Keratinocyte (primary cell): ENCODE data around the gene SCAANT1. TPM values are rescaled to one million over a fixed set of nuclear protein-coding genes. Genes with fewer than 3 reads are reported as not detected.

ENCODE experiments used
- DNase-seq: peaks from one replicate; pipeline ENCODE4 v3.0.0-alpha.2; 2011; ENCODE audit warnings: low read depth, missing footprints, low spot score
- FAIRE-seq: peaks from 2 replicates; lab custom pipeline; 2011; peaks lifted over from hg19 to GRCh38; lab: Jason Lieb, UNC
- H2AFZ ChIP-seq: 2 replicates; pipeline ENCODE4 v1.6.0; 2012; ENCODE audit warnings: low read length, control low read depth, inconsistent platforms; ENCODE audit not compliant: control insufficient read depth
- H3K27ac ChIP-seq: 2 replicates; pipeline ENCODE4 v1.5.1; 2011; ENCODE audit warnings: low read length; ENCODE audit not compliant: control insufficient read depth, insufficient read depth
- H3K27me3 ChIP-seq: 3 replicates; pipeline ENCODE4 v1.6.0; 2011; ENCODE audit warnings: low read length; ENCODE audit not compliant: control insufficient read depth, insufficient read depth; ENCODE audit errors: extremely low read depth
- H3K36me3 ChIP-seq, 2 experiments: 2 replicates in 1 of 2; 3 replicates in 1 of 2; pipeline ENCODE4 v1.5.1; 2011; ENCODE audit warnings: low read length in 2 of 2, mild to moderate bottlenecking in 1 of 2; ENCODE audit not compliant: control insufficient read depth in 2 of 2, insufficient read depth in 2 of 2; ENCODE audit errors: extremely low read depth in 1 of 2
- H3K4me1 ChIP-seq: 3 replicates; pipeline ENCODE4 v1.5.1; 2011; ENCODE audit warnings: low read length; ENCODE audit not compliant: control insufficient read depth, insufficient read depth; ENCODE audit errors: extremely low read depth
- H3K4me2 ChIP-seq: 3 replicates; pipeline ENCODE4 v1.6.0; 2011; ENCODE audit warnings: low read depth, low read length; ENCODE audit not compliant: control insufficient read depth, insufficient read depth; ENCODE audit errors: extremely low read depth
- H3K4me3 ChIP-seq, 3 experiments: fragments of 200-600 bp in 1 of 3; sonication (generic) in 1 of 3; 2 replicates in 2 of 3; 3 replicates in 1 of 3; pipeline ENCODE4 v1.5.1; 2011 to 2016; ENCODE audit warnings: low read length in 3 of 3, mild to moderate bottlenecking in 3 of 3, control low read depth in 2 of 3, inconsistent platforms in 1 of 3, low read depth in 1 of 3, mixed read lengths in 1 of 3, mixed run types in 1 of 3, moderate library complexity in 1 of 3; ENCODE audit not compliant: control insufficient read depth in 2 of 3, insufficient read depth in 2 of 3; ENCODE audit errors: extremely low read depth in 1 of 3
- H3K79me2 ChIP-seq: 2 replicates; pipeline ENCODE4 v1.6.0; 2012; ENCODE audit warnings: low read length; ENCODE audit not compliant: control insufficient read depth, insufficient read depth
- H3K9ac ChIP-seq: 3 replicates; pipeline ENCODE4 v1.6.0; 2011; ENCODE audit warnings: low read length; ENCODE audit not compliant: control insufficient read depth, insufficient read depth; ENCODE audit errors: extremely low read depth
- H3K9me1 ChIP-seq: 3 replicates; pipeline ENCODE4 v1.6.0; 2011; ENCODE audit warnings: low read length; ENCODE audit not compliant: control insufficient read depth, insufficient read depth; ENCODE audit errors: extremely low read depth
- H3K9me3 ChIP-seq: 2 replicates; pipeline ENCODE4 v1.5.1; 2012; ENCODE audit warnings: low read depth, low read length; ENCODE audit not compliant: control insufficient read depth
- H4K20me1 ChIP-seq: 3 replicates; pipeline ENCODE4 v1.6.0; 2011; ENCODE audit warnings: low read length; ENCODE audit not compliant: control insufficient read depth, insufficient read depth; ENCODE audit errors: extremely low read depth
- CTCF ChIP-seq, 3 experiments: IDR thresholded peaks in 1 of 3; conservative IDR thresholded peaks in 1 of 3; optimal IDR thresholded peaks in 1 of 3; 2 replicates in 2 of 3; 3 replicates in 1 of 3; pipeline versions ENCODE3 to v1.5.1; 2011; ENCODE audit warnings: low read length in 3 of 3, mild to moderate bottlenecking in 3 of 3, moderate library complexity in 2 of 3, control low read depth in 1 of 3, inconsistent platforms in 1 of 3; ENCODE audit not compliant: insufficient read depth in 2 of 3; ENCODE audit errors: extremely low read depth in 1 of 3
- EZH2 ChIP-seq: IDR thresholded peaks from one replicate; pipeline ENCODE4 v1.6.1; 2012; ENCODE audit warnings: inconsistent platforms, mild to moderate bottlenecking, low read length, moderate library complexity
- dilution Hi-C: fragments of 300-500 bp; cut with MboI; formaldehyde crosslinking; loops from one replicate; pipeline ENCODE4 v1.7.0; 2020; ENCODE audit warnings: low sequenced_read_pairs; ENCODE audit not compliant: extremely low pct_ligation_motif_present
- polyA plus RNA-seq, 5 experiments: library from polyadenylated mRNA; depleted of rRNA in 3 of 5; stranded (reverse) in 3 of 5; stranded (forward) in 1 of 5; unstranded in 1 of 5; fragments of >200 nt; gene quantifications; 1 replicate in 1 of 5; 2 replicates in 3 of 5; 3 replicates in 1 of 5; pipeline versions ENCODE4 v1.2.1 to v1.2.3, GENCODE V29; 2011 to 2012; ENCODE audit warnings: missing spikeins in 2 of 5, low read depth in 1 of 5, low replicate concordance in 1 of 5

SCAANT1 gene
- polyA plus RNA-seq, 1 donor (not counting 4 experiments of a cell fraction or from before 2014, with no cell fraction given): not detected

GRCh38 chr3:63896332-63897030 is 15.7 kb downstream of the SCAANT1 start:
- no peak for DNase-seq
- Histone ChIP-seq H3K9ac (no peak overlapping the region), H3K4me1 (no peaks in the 10 kb centered on the region), H3K27me3 (no peaks in the 10 kb centered on the region), H3K36me3 (peaks cover 5 to 12% of the 10 kb centered on the region in 2 experiments), H4K20me1 (no peaks in the 10 kb centered on the region), H3K4me3 (no peak overlapping the region), H2AFZ (no peak overlapping the region), H3K4me2 (no peak overlapping the region), H3K79me2 (peaks cover 15% of the 10 kb centered on the region), H3K9me3 (no peaks in the 10 kb centered on the region), H3K9me1 (peaks cover 3% of the 10 kb centered on the region), H3K27ac (no peak overlapping the region)
- dilution Hi-C loops: no loop called here
- TF ChIP-seq EZH2 (no peak), CTCF (optimal IDR thresholded peaks at IDR 0.05 in 1 of 3, IDR thresholded peaks at IDR 0.05 in 1 of 3, conservative IDR thresholded peaks at IDR 0.05 in 1 of 3; ENCODE audit: extremely low read depth in 1 of 3, insufficient read depth in 2 of 3, low read length in 3 of 3) (no peak)
- no peak for FAIRE-seq

GRCh38 chr3:63895422-63896189 is 16.6 kb downstream of the SCAANT1 start:
- no peak for TF ChIP-seq CTCF (optimal IDR thresholded peaks at IDR 0.05 in 1 of 3, IDR thresholded peaks at IDR 0.05 in 1 of 3, conservative IDR thresholded peaks at IDR 0.05 in 1 of 3; ENCODE audit: extremely low read depth in 1 of 3, insufficient read depth in 2 of 3, low read length in 3 of 3)
- TF ChIP-seq EZH2: no peak
- Histone ChIP-seq H3K4me1 (no peaks in the 10 kb centered on the region), H3K4me3 (no peak overlapping the region), H3K9me3 (no peaks in the 10 kb centered on the region), H3K4me2 (no peak overlapping the region), H3K27ac (no peak overlapping the region), H3K9me1 (peaks cover 3% of the 10 kb centered on the region), H3K9ac (no peak overlapping the region), H3K79me2 (peaks cover 13% of the 10 kb centered on the region), H3K27me3 (no peaks in the 10 kb centered on the region), H3K36me3 (peaks cover 3 to 9% of the 10 kb centered on the region in 2 experiments), H4K20me1 (no peaks in the 10 kb centered on the region), H2AFZ (no peak overlapping the region)
- dilution Hi-C loops: no loop called here
- FAIRE-seq (no peak), DNase-seq (no peak)
